ENCODE data around the gene GOLGA8M.
"Not testable (repeated sequence)": the region's sequence is repeated elsewhere in the genome, so short reads cannot be mapped to it uniquely, and the experiment has no call there.

DNA sequence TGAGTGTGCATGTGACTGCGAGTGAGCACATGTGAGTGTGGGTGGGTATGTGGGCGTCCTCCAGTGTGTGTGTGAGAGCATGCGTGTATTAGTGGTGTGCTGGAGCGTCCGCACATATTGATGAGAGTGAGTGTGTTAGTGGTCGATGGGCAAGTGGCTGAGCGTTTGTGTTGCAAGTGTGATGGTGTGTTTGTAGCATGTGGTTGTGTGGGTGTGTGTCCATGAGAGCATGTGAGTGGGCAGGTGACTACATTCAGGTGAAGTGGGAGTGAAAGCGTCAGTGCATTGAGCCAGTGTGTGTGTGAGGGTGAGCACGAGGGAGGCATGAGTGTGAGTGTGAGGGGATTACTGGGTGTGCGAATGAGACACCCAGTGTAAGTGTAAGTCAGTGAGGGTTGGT, 59.7 kb downstream of the GOLGA8M start:
- TF ChIP-seq RARB (CRISPR knock-in tag; IDR thresholded peaks at IDR 0.05); TCF4 (CRISPR knock-in tag; IDR thresholded peaks at IDR 0.05; ENCODE audit: borderline replicate concordance); ZNF8 (CRISPR knock-in tag; IDR thresholded peaks at IDR 0.05); ZFP3 (CRISPR knock-in tag; IDR thresholded peaks at IDR 0.05); ZFP30 (CRISPR knock-in tag; IDR thresholded peaks at IDR 0.05): not testable (repeated sequence)

All from SK-N-SH treated with all-trans-retinoic acid at 6 μM for 48 hours (cell line).